Skeletal muscle satellite cell (primary cell): Measurements from ENCODE around the gene PRSS38.
A peak's percentile ranks its signal among the peaks of the same experiment; 100 is the strongest.

Experiments used
- H3K27me3 ChIP-seq: 2 replicates; pipeline ENCODE4 v1.7.0; 2013; ENCODE audit warnings: low read length; ENCODE audit not compliant: control insufficient read depth, insufficient read depth
- H3K36me3 ChIP-seq: 2 replicates; pipeline ENCODE4 v1.7.0; 2013; ENCODE audit warnings: mild to moderate bottlenecking, control low read depth, low read length; ENCODE audit not compliant: insufficient read depth
- H3K4me1 ChIP-seq: 2 replicates; pipeline ENCODE4 v1.7.0; 2013; ENCODE audit warnings: low read length; ENCODE audit not compliant: control insufficient read depth, insufficient read depth
- H3K4me2 ChIP-seq: 2 replicates; pipeline ENCODE4 v1.7.0; 2013; ENCODE audit warnings: mild to moderate bottlenecking, low read length
- H3K4me3 ChIP-seq: 2 replicates; pipeline ENCODE4 v1.7.0; 2013; ENCODE audit warnings: low read length
- H3K9ac ChIP-seq: 2 replicates; pipeline ENCODE4 v1.7.0; 2013; ENCODE audit warnings: mild to moderate bottlenecking, low read depth, low read length, moderate library complexity
- H3K9me3 ChIP-seq: replicated peaks from 2 replicates; pipeline ENCODE4 v1.7.0; 2013; ENCODE audit warnings: mild to moderate bottlenecking, control low read depth, low read length

PRSS38 gene

GRCh38 chr1:227771771-227772170 is 43.7 kb upstream of the PRSS38 start:
- peaks cover 21% of the 10 kb centered on the region for H3K4me1 ChIP-seq
- peaks cover 38% of the 10 kb centered on the region for H3K36me3 ChIP-seq
- no peak overlapping the region for H3K9ac ChIP-seq

GRCh38 chr1:227773558-227773957 is 41.9 kb upstream of the PRSS38 start:
- Histone ChIP-seq H3K9ac (no peak overlapping the region), H3K4me2 (no peak overlapping the region), H3K27me3 (no peaks in the 10 kb centered on the region), H3K4me1 (peaks cover 27% of the 10 kb centered on the region), H3K4me3 (no peak overlapping the region), H3K36me3 (peaks cover 20% of the 10 kb centered on the region), H3K9me3 (no peaks in the 10 kb centered on the region)

More at GRCh38 chr1:227771771-227772170, 43.7 kb upstream of the PRSS38 start:
- Histone ChIP-seq H3K27me3 (no peaks in the 10 kb centered on the region), H3K9me3 (no peaks in the 10 kb centered on the region), H3K4me2 (no peak overlapping the region), H3K4me3 (no peak overlapping the region)

DNA sequence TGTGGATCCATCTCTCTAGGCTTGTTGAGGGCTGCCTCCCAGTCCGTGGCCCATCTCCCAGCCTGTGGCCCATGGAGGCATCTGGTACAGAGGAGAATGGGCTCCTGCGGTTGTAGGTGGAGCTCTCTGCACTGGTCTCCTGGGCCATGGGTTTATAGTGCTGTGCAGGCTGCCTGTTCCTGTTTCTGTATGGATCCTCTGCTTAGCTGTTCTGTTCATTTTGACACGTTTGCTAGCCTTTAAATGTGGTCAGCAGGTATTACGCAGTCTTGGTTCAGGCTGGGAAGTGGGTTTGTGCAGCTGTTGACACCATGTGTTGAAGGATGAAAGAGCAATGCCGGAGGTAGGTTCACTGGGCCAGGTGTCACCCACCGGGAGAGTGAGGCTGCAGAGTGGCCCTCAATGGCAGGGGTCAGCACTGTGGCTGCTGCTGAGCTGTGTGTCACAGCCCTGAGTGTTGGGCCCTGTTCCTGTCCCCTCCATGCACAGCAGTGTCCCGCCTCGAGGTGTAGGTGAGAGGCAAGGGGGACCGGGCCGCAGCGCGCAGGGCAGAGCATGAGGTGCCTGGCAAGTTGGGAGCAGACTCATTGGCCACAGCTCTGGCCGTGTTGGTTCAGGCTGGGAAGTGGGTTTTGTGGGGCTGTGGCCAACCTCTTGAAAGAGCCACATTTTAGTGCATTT is 41.3 kb upstream of the PRSS38 start:
- no peaks in the 10 kb centered on the region for H3K27me3 ChIP-seq
- H3K36me3 ChIP-seq = peaks cover 14% of the 10 kb centered on the region
- no peak overlapping the region for H3K9ac ChIP-seq
- H3K4me1 ChIP-seq = peaks cover 33% of the 10 kb centered on the region
- no peak overlapping the region for H3K4me3 ChIP-seq
- H3K9me3 ChIP-seq = no peaks in the 10 kb centered on the region
- H3K4me2 ChIP-seq = no peak overlapping the region

DNA sequence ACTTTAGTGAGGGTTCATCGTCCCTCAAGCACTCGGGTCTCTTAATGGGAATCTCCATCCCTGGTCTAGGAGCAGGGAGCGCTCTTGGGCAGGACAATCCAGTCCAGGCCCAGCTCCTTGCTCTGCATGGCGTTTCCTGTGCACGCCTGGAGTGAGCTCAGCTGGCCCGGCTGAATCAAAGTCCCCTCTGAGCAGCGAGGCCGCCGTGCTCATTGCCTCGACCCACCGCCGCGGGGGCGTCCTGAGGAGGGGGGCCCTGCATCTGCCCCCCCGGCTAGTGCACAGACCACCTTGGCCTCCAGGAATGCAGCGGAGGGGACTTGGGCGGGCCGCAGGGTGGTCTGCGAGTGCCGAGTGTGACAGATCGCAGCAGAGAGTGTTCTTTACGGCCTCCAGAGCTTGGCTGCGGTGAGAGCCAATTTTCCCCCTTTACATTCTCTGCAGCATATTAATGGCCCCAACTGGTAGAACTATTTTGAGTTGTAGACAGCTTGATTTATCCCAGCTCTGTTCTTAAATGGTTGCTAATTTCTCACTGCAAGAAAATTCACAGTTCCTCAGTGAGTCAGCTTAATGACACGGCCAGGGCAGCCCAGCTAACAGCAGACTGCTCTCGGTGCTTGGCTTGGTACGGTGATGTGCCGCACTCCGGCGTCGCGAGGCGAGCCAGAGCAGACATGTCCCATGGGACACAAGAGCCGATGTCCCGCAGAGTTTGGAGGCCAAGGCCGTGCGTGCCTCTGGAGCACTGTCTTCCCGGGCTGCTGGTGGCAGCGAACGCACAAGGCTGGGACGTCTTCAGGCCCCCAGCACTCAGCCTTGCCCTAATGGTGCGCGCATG is 40.4 kb upstream of the PRSS38 start:
- Histone ChIP-seq H3K4me2 (peak overlapping the region; percentile 15), H3K9ac (no peak overlapping the region), H3K4me1 (peaks cover 38% of the 10 kb centered on the region), H3K36me3 (peaks cover 12% of the 10 kb centered on the region), H3K27me3 (no peaks in the 10 kb centered on the region), H3K9me3 (no peaks in the 10 kb centered on the region), H3K4me3 (no peak overlapping the region)

- H3K9me3 ChIP-seq = no peaks in the 10 kb centered on the region
- H3K9ac ChIP-seq = no peak overlapping the region
- peaks cover 38% of the 10 kb centered on the region for H3K4me1 ChIP-seq
- peaks cover 5% of the 10 kb centered on the region for H3K36me3 ChIP-seq
- H3K27me3 ChIP-seq = no peaks in the 10 kb centered on the region
- H3K4me3 ChIP-seq = no peak overlapping the region
- no peak overlapping the region for H3K4me2 ChIP-seq
These were observed 39.6 kb upstream of the PRSS38 start for GRCh38 chr1:227775841-227776240.

DNA sequence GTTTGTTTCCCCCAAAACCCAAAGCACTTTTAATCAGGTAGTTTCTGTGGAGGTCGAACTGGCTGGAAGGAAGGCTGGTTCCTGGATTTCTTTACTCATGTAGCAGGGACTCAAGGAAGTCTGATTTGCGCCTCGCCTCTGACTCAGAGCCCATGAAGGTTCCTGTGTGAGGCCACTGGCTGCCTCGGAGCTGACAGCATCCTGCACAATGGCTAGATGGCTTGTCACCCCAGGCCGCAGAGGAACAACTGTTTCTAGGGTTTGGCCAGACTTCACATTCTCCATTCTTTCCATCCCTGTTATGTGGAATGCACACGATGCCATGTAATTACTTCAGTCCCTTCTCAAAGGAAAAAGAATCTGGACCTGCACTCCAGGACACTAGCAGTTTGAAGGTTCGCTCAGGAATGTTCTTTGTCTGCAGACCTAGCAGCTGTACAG is 39.1 kb upstream of the PRSS38 start:
- H3K4me3 ChIP-seq = no peak overlapping the region
- peaks cover 3% of the 10 kb centered on the region for H3K36me3 ChIP-seq
- H3K4me1 ChIP-seq = peaks cover 38% of the 10 kb centered on the region
- H3K9me3 ChIP-seq = no peaks in the 10 kb centered on the region
- no peak overlapping the region for H3K9ac ChIP-seq
- peak overlapping the region; percentile 24 for H3K4me2 ChIP-seq
- H3K27me3 ChIP-seq = no peaks in the 10 kb centered on the region

- H3K9ac ChIP-seq = no peak overlapping the region
- H3K36me3 ChIP-seq = peaks cover 3% of the 10 kb centered on the region
- H3K4me3 ChIP-seq = no peak overlapping the region
- peaks cover 38% of the 10 kb centered on the region for H3K4me1 ChIP-seq
- H3K27me3 ChIP-seq = no peaks in the 10 kb centered on the region
- no peaks in the 10 kb centered on the region for H3K9me3 ChIP-seq
- H3K4me2 ChIP-seq = no peak overlapping the region
These were observed 38.3 kb upstream of the PRSS38 start for GRCh38 chr1:227777156-227777555.

GRCh38 chr1:227777646-227778045 is 37.8 kb upstream of the PRSS38 start:
- no peak overlapping the region for H3K4me3 ChIP-seq
- no peak overlapping the region for H3K9ac ChIP-seq
- no peaks in the 10 kb centered on the region for H3K27me3 ChIP-seq
- no peaks in the 10 kb centered on the region for H3K9me3 ChIP-seq
- no peak overlapping the region for H3K4me2 ChIP-seq
- peaks cover 38% of the 10 kb centered on the region for H3K4me1 ChIP-seq
- H3K36me3 ChIP-seq = peaks cover 3% of the 10 kb centered on the region

- Histone ChIP-seq H3K36me3 (peaks cover 3% of the 10 kb centered on the region), H3K9me3 (no peaks in the 10 kb centered on the region), H3K9ac (no peak overlapping the region), H3K4me2 (no peak overlapping the region), H3K27me3 (no peaks in the 10 kb centered on the region), H3K4me1 (peaks cover 38% of the 10 kb centered on the region), H3K4me3 (no peak overlapping the region)
These were observed 37.0 kb upstream of the PRSS38 start for GRCh38 chr1:227778401-227778947.

GRCh38 chr1:227779021-227779441 is 36.4 kb upstream of the PRSS38 start:
- Histone ChIP-seq H3K36me3 (peaks cover 2% of the 10 kb centered on the region), H3K4me2 (no peak overlapping the region), H3K9me3 (no peaks in the 10 kb centered on the region), H3K9ac (no peak overlapping the region), H3K4me3 (no peak overlapping the region), H3K4me1 (peaks cover 38% of the 10 kb centered on the region), H3K27me3 (no peaks in the 10 kb centered on the region)

DNA sequence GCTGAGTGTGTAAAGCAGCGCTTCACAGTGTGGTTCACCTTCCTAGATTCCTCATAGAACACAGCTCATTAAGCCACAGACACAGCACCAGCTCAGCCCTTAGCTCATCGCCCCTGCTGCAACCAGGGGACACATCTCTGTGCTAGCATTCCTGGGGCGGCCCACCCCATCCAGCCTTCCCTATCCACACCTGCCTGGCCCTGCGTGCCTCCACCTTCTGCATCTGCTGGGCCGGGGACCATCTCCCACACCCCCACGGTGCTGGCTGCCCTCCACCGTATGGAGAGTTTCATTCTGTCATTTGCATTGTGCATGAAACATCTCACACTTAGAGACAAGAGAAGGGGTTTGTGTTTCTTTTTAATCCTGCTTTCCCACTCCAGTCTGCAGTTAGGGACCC is 35.8 kb upstream of the PRSS38 start:
- H3K4me2 ChIP-seq = no peak overlapping the region
- no peaks in the 10 kb centered on the region for H3K36me3 ChIP-seq
- no peaks in the 10 kb centered on the region for H3K9me3 ChIP-seq
- no peak overlapping the region for H3K9ac ChIP-seq
- H3K27me3 ChIP-seq = no peaks in the 10 kb centered on the region
- H3K4me1 ChIP-seq = peaks cover 38% of the 10 kb centered on the region
- H3K4me3 ChIP-seq = no peak overlapping the region
